ENCODE data around the gene ZNF846.

Gene ZNF846

DNA sequence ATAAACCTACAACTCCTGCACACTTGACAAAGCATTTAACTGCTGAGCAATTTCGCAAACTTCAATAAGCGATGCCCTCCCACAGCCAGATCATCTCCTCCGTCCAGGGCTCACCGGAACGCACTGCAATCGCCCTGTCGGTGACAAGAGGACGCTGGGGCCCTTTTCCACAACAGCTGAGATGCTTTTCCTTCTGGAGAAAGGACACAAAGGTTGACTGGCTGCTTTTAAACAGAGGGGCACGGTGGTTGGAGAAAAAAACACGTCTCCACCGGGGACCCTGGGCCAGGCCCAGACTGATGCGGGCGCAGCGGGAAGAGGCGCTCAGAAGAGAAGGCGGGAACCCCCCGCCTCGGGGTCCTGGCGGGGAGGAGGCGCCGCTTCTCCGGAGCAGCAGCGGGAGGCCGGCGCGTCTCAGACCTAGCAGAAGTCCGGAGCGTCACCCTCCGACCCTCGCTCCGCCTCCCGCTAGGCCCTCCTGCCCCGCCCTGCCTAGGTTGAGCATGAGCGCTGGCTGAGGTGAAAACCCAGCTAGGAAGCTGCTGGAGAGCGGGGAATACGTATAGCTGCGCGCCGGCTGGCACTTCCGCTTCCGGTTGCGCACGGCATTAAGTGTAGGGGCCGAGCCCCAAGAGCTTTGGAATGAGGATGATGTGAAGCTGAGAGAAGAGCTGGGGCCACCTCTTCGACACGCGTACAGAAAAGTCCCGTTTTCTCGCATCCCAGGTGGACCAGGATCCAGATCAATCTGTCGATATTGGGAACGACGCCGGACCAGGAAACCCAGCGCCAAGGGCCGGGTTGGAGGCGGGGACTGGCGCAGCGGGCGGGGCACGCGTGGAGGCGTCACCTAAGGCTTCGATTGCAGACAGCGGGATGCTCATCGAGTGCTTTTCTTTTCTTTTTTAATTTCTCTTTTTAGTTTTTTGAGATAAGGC, at the start of gene ZNF846:
Gene ZNF846, minus strand, starts transcription at position 564 of the 938 bp plus-strand sequence. CDS start 3,788 bp downstream, outside the sequence.
- no peaks in the 10 kb centered on the region for H4K20me1 ChIP-seq
- peaks cover 27% of the 10 kb centered on the region for H3K9me3 ChIP-seq
- peak within 1 kb of the TSS; percentile 91 for H3K4me2 ChIP-seq
- peak within 1 kb of the TSS; percentile 87 for H3K9ac ChIP-seq
- H3K4me1 ChIP-seq = peaks cover 20% of the 10 kb centered on the region
- peaks cover 28% of the 10 kb centered on the region for H3K36me3 ChIP-seq
- H3K27me3 ChIP-seq = no peaks in the 10 kb centered on the region
- peak within 1 kb of the TSS; percentile 84 for H3K27ac ChIP-seq
- TF ChIP-seq Cebpa-rat (IDR thresholded peaks at IDR 0.05) = no peak
- peak within 1 kb of the TSS; percentile 77 for H3K4me3 ChIP-seq

DNA sequence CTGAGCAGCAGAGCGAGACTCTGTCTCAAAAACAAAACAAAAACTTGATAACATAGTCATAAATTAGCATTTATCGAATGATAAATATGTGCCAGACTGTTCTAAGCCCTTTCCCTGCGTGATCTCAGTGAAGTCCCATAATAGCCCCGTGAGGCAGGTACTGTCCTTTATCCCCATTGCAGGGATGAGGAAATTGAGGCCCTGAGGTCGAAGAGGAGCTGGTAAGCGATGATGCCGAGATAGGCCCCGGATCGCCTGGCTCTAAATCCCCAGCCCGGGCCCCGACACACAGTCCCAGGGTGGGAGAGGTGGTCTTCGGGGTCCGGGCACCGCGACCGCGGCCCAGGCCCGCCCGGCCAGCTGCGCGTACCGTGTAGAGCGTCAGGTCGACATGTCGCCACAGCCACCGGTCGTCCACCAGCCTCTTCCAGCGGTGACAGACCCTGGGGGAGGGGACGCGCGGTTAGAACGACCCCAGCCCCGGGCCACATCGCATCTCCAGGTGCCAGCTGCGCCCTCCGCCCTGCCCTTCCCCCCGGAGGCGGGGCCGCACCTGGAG, 49.7 kb upstream of the ZNF846 start:
- Histone ChIP-seq H3K4me2 (peak overlapping the region; percentile 84), H3K36me3 (peaks cover 41% of the 10 kb centered on the region), H3K9me3 (peaks cover 31% of the 10 kb centered on the region), H3K27ac (peak overlapping the region; percentile 90), H3K9ac (peak overlapping the region; percentile 94), H3K27me3 (no peaks in the 10 kb centered on the region), H3K4me3 (peak overlapping the region; percentile 99), H4K20me1 (peaks cover 10% of the 10 kb centered on the region), H3K4me1 (peaks cover 28% of the 10 kb centered on the region)
- no peak for TF ChIP-seq Cebpa-rat (IDR thresholded peaks at IDR 0.05)

DNA sequence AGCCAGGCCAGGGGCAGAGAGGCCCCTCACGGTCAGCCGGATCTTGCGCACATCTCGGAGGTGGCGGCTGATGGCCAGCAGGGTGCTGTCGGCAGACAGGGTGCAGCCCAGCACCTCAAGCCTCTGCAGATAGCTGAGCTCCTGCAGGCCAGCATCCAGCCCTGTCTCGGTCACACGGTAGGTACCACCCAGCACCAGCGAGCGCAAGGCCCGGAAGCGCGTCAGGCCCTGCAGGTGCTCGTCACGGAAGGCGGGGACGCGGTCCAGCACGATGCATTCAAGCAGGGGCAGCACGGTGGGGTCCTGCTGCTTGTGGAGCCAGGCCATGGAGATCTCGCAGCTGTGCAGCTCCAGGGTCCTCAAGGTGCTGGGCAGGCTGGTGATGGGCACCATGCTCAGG, 42.6 kb upstream of the ZNF846 start:
- no peak overlapping the region for H3K27ac ChIP-seq
- H4K20me1 ChIP-seq = peaks cover 11% of the 10 kb centered on the region
- H3K4me2 ChIP-seq = no peak overlapping the region
- H3K9ac ChIP-seq = no peak overlapping the region
- H3K9me3 ChIP-seq = peaks cover 22% of the 10 kb centered on the region
- peaks cover 96% of the 10 kb centered on the region for H3K36me3 ChIP-seq
- TF ChIP-seq Cebpa-rat (IDR thresholded peaks at IDR 0.05) = no peak
- no peaks in the 10 kb centered on the region for H3K4me1 ChIP-seq
- no peak overlapping the region for H3K4me3 ChIP-seq
- no peaks in the 10 kb centered on the region for H3K27me3 ChIP-seq

DNA sequence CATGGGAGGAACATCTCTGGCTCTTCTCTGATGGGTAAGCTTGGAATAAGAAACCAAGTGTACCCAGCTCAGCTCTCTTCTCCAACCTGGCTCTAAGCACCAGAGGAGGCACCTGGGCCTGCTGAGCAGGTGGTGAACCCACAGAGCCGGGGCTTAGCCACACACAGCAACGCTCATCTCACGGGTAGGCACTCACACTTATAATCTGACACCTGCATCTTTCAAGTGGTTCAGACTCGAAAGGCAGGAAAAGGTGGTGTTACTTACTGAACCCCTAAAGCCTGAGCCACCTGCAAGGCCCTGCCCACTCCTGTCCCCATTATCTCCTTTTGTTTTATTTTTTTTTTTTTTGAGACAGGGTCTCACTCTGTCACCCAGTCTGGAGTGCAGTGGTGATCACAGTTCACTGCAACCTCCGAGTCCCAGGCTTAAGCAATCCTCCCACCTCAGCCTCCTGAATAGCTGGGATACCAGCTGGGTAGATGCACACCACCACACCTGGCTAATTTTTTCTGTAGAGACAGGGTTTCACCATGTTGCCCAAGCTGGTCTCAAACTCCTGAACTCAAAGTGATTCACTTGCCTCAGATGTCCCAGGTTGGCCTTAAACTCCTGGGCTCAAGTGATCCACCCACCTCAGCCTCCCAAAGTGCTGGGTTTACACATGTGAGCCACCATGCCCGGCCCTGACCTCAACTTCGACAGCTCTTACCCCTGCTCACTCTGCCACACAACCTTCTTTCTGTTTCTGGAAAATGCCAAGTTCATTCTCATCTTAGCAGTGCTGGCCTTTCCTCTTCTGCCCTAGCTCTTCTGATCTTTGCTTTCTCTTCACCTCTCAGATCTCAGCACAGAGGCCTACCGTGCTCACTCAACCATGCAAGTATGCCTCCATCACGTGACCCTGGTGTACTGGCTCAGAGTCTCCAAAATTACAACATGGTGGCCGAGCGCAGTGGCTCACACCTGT, 40.6 kb upstream of the ZNF846 start:
- Histone ChIP-seq H3K27me3 (no peaks in the 10 kb centered on the region), H3K4me2 (no peak overlapping the region), H4K20me1 (peaks cover 11% of the 10 kb centered on the region), H3K36me3 (peaks cover 91% of the 10 kb centered on the region), H3K4me3 (no peak overlapping the region), H3K9ac (no peak overlapping the region), H3K27ac (no peak overlapping the region), H3K4me1 (no peaks in the 10 kb centered on the region), H3K9me3 (peaks cover 2% of the 10 kb centered on the region; the same call in 1 of the 2 replicates)
- no peak for TF ChIP-seq Cebpa-rat (IDR thresholded peaks at IDR 0.05)

DNA sequence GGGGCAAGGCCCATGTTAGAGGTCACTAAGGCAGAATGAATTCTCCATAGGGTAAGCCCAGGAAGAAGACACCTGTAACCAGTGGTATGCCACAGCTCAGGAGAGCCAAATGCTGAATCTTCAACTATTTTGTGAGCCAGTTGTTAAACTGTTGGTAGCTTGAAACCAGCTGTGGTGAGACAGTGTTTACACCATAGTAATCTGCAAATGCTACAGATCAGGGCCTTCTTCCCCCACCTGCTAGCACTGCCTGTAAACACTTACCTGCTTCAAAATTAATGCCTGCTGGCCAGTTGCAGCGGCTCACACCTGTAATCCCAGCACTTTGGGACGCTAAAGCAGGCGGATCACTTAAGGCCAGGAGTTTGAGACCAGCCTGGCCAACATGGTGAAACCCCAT, 38.3 kb upstream of the ZNF846 start:
- TF ChIP-seq Cebpa-rat (IDR thresholded peaks at IDR 0.05) = no peak
- Histone ChIP-seq H3K36me3 (peaks cover 84% of the 10 kb centered on the region), H3K27me3 (no peaks in the 10 kb centered on the region)

DNA sequence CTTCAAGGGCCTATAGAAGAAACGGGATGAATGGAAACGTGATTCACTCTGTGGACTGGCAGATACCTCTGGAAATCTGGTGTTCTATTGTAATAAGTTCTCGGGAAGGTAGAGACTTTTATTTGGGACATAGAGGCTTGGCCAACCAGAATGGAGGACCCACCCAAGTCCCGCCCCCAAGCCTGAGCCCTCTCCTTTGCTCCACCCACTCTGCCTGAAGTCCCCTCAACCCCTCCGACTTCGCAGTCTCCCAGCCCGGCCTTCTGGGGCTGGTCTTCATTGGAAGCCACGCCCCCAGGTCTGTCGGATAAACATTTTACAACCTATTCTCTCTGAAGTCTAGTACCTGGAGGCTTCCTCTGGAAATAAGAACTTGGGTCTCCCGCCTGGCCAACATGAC, 33.4 kb upstream of the ZNF846 start:
- no peaks in the 10 kb centered on the region for H3K27me3 ChIP-seq
- H3K27ac ChIP-seq = no peak overlapping the region
- H3K4me3 ChIP-seq = no peak overlapping the region
- no peak overlapping the region for H3K9ac ChIP-seq
- H3K4me1 ChIP-seq = no peaks in the 10 kb centered on the region
- H3K36me3 ChIP-seq = peaks cover 37% of the 10 kb centered on the region
- H4K20me1 ChIP-seq = no peaks in the 10 kb centered on the region
- H3K9me3 ChIP-seq = no peaks in the 10 kb centered on the region
- no peak overlapping the region for H3K4me2 ChIP-seq
- no peak for TF ChIP-seq Cebpa-rat (IDR thresholded peaks at IDR 0.05)

More for the DNA sequence above, 38.3 kb upstream of the ZNF846 start:
- Histone ChIP-seq H4K20me1 (peaks cover 8% of the 10 kb centered on the region), H3K9ac (no peak overlapping the region), H3K4me1 (no peaks in the 10 kb centered on the region), H3K27ac (no peak overlapping the region), H3K9me3 (no peaks in the 10 kb centered on the region), H3K4me3 (no peak overlapping the region), H3K4me2 (no peak overlapping the region)

DNA sequence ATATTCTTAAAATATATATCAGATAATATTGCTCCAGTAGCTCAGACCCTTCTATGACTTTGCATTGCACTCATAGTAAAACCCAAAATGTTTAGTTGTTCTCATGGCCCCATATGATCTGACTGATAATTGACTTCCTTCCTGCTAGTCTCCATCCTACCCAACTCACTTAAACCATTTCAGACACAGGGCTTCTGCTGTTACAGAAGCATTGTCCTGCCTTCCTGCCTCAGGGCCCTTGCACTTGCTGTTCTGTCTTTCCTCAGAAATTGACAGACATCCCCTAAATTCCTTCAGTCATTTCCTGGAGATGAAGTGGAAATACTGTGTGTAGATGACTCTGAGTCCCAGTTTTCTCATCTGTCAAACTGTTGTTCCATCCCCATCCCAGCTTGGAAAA, 30.6 kb upstream of the ZNF846 start:
- Histone ChIP-seq H4K20me1 (no peaks in the 10 kb centered on the region), H3K9ac (no peak overlapping the region), H3K36me3 (0 out of 2 replicates have a peak, but pooled peaks cover 14% of the 10 kb centered on the region), H3K4me3 (no peak overlapping the region), H3K4me1 (no peaks in the 10 kb centered on the region), H3K27me3 (no peaks in the 10 kb centered on the region), H3K4me2 (no peak overlapping the region), H3K9me3 (no peaks in the 10 kb centered on the region), H3K27ac (no peak overlapping the region)
- no peak for TF ChIP-seq Cebpa-rat (IDR thresholded peaks at IDR 0.05)

DNA sequence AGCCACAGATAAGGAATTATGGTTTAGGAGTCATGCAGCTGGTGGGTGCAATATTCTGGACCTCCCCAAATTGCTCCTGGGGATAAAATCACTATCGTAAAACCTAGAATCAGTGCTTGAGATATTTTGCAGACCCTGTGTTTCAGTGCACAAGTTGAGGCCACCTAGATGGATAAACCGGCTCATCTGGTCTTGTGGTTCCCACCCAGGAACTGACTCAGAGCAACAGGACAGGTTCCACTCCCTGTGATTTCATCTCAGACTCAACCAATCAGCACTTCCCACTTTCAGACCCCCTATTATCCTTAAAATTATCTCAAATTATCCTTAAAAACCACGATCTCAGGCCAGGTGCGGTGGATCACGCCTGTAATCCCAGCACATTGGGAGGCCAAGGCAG, 29.3 kb upstream of the ZNF846 start:
- Histone ChIP-seq H3K4me1 (peaks cover 7% of the 10 kb centered on the region), H3K9ac (no peak overlapping the region), H3K27ac (no peak overlapping the region), H3K27me3 (no peaks in the 10 kb centered on the region), H3K9me3 (no peaks in the 10 kb centered on the region), H3K4me3 (no peak overlapping the region), H3K4me2 (no peak overlapping the region), H3K36me3 (0 out of 2 replicates have a peak, but pooled peaks cover 1% of the 10 kb centered on the region), H4K20me1 (no peaks in the 10 kb centered on the region)
- TF ChIP-seq Cebpa-rat (IDR thresholded peaks at IDR 0.05) = no peak

DNA sequence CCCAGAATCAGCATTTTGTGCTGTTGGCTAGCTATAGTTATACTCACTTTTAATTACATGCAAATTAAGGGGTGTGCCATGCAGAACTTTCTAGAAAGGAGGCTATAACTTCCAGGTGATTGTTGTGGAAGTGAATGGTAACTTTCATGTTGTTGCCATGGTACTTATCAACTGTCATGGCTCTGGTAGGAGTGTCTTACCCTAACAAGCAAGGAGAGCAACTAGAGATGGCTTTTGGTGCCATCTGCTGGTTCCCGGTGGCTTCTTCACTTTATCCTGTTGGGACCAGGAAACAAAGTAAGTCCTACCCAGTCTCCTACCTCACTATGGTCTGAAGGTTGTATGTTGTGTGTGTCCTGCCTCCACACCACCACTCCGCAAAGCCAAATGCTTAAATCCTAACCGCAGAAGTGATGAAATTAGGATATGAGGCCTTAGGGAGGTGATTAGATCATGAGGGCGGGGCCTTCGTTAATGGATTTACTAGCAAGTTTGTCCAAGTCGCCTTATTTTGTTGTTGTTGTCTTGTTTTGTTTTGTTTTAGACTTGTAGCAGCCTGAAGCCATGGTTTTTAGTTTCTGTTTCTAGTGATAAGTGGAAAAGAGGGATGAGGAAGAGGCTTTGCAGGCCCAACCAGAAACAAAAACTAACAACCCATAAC, 27.7 kb upstream of the ZNF846 start:
- no peak for TF ChIP-seq Cebpa-rat (IDR thresholded peaks at IDR 0.05)
- no peak overlapping the region for H3K4me2 ChIP-seq
- no peak overlapping the region for H3K27ac ChIP-seq

More for the DNA sequence above, 27.7 kb upstream of the ZNF846 start:
- Histone ChIP-seq H3K4me3 (no peak overlapping the region), H3K36me3 (no peaks in the 10 kb centered on the region), H3K27me3 (no peaks in the 10 kb centered on the region), H3K9ac (no peak overlapping the region), H3K4me1 (peaks cover 9% of the 10 kb centered on the region), H3K9me3 (no peaks in the 10 kb centered on the region), H4K20me1 (no peaks in the 10 kb centered on the region)

Measured in BLaER1 (cell line).